ENCODE data around the gene CCDC185.

Gene CCDC185

GRCh38 chr1:223419115-223419514, 25.9 kb downstream of the CCDC185 start:
- no peak for TF ChIP-seq CTCF (IDR thresholded peaks at IDR 0.05; ENCODE audit: insufficient read depth, low read depth, low read length, missing control alignments)
- no peak for DNase-seq (ENCODE audit: low read depth)
- H3K4me3 ChIP-seq (ENCODE audit: low read length) = no peak overlapping the region

GRCh38 chr1:223419561-223419960, 26.3 kb downstream of the CCDC185 start:
- DNase-seq (ENCODE audit: low read depth) = no peak
- TF ChIP-seq CTCF (IDR thresholded peaks at IDR 0.05; ENCODE audit: insufficient read depth, low read depth, low read length, missing control alignments) = no peak
- H3K4me3 ChIP-seq (ENCODE audit: low read length) = no peak overlapping the region

GRCh38 chr1:223421025-223421424, 27.8 kb downstream of the CCDC185 start:
- DNase-seq (ENCODE audit: low read depth) = no peak
- no peak overlapping the region for H3K4me3 ChIP-seq (ENCODE audit: low read length)
- no peak for TF ChIP-seq CTCF (IDR thresholded peaks at IDR 0.05; ENCODE audit: insufficient read depth, low read depth, low read length, missing control alignments)

GRCh38 chr1:223421676-223422075, 28.5 kb downstream of the CCDC185 start:
- DNase-seq (ENCODE audit: low read depth) = peak; percentile 94
- no peak for TF ChIP-seq CTCF (IDR thresholded peaks at IDR 0.05; ENCODE audit: insufficient read depth, low read depth, low read length, missing control alignments)
- no peak overlapping the region for H3K4me3 ChIP-seq (ENCODE audit: low read length)

GRCh38 chr1:223422911-223423310, 29.7 kb downstream of the CCDC185 start:
- no peak for TF ChIP-seq CTCF (IDR thresholded peaks at IDR 0.05; ENCODE audit: insufficient read depth, low read depth, low read length, missing control alignments)
- H3K4me3 ChIP-seq (ENCODE audit: low read length) = no peak overlapping the region
- no peak for DNase-seq (ENCODE audit: low read depth)

- no peak for TF ChIP-seq CTCF (IDR thresholded peaks at IDR 0.05; ENCODE audit: insufficient read depth, low read depth, low read length, missing control alignments)
- peak; percentile 13 for DNase-seq (ENCODE audit: low read depth)
- no peak overlapping the region for H3K4me3 ChIP-seq (ENCODE audit: low read length)
Measured at GRCh38 chr1:223423641-223424233, 30.5 kb downstream of the CCDC185 start.

- H3K4me3 ChIP-seq (ENCODE audit: low read length) = no peak overlapping the region
- no peak for DNase-seq (ENCODE audit: low read depth)
- no peak for TF ChIP-seq CTCF (IDR thresholded peaks at IDR 0.05; ENCODE audit: insufficient read depth, low read depth, low read length, missing control alignments)
Measured at GRCh38 chr1:223425550-223425949, 32.3 kb downstream of the CCDC185 start.
